ENCODE measurements around the gene CEP350.
A peak's percentile ranks its signal among the peaks of the same experiment; 100 is the strongest.
"Not testable (repeated sequence)": the region's sequence is repeated elsewhere in the genome, so short reads cannot be mapped to it uniquely, and the experiment has no call there.

Gene CEP350

GRCh38 chr1:180133688-180134087 lies 179.1 kb downstream of the CEP350 start:
- not testable (repeated sequence) for DNase-seq

GRCh38 chr1:180135535-180135934 lies 180.9 kb downstream of the CEP350 start:
- DNase-seq = no peak

GRCh38 chr1:180136331-180136967 lies 181.8 kb downstream of the CEP350 start:
- no peak for DNase-seq

- DNase-seq = no peak
Observed at GRCh38 chr1:180136968-180137356, 182.4 kb downstream of the CEP350 start.

- DNase-seq = no peak
Observed at GRCh38 chr1:180137776-180138175, 183.2 kb downstream of the CEP350 start.

- no peak for DNase-seq
Observed at GRCh38 chr1:180141381-180141934, 186.8 kb downstream of the CEP350 start.

- DNase-seq = no peak
Observed at GRCh38 chr1:180143359-180143758, 188.7 kb downstream of the CEP350 start.

- DNase-seq = no peak
Observed at GRCh38 chr1:180144659-180145357, 190.2 kb downstream of the CEP350 start.

- no peak for DNase-seq
Observed at GRCh38 chr1:180145446-180145845, 190.8 kb downstream of the CEP350 start.

- DNase-seq = no peak
Observed at GRCh38 chr1:180150982-180151381, 196.4 kb downstream of the CEP350 start.

GRCh38 chr1:180151508-180151907 lies 196.9 kb downstream of the CEP350 start:
- DNase-seq = peak; percentile 71

GRCh38 chr1:180152588-180152987 lies 198.0 kb downstream of the CEP350 start:
- DNase-seq = no peak

- DNase-seq = no peak
Observed at GRCh38 chr1:180153032-180153431, 198.4 kb downstream of the CEP350 start.

- DNase-seq = no peak
Observed at GRCh38 chr1:180154003-180154324, 199.4 kb downstream of the CEP350 start.

GRCh38 chr1:180154325-180155181 lies 199.9 kb downstream of the CEP350 start, which contains the start of gene QSOX1:
TSS of gene QSOX1 (plus strand) at chr1:180154869. CDS start at chr1:180154908, 39 bp downstream.
- DNase-seq = peak; percentile 83

GRCh38 chr1:180155182-180155682 lies 200.6 kb downstream of the CEP350 start:
- peak; percentile 41 for DNase-seq

- DNase-seq = no peak
Observed at GRCh38 chr1:180156201-180156600, 201.6 kb downstream of the CEP350 start.

- DNase-seq = no peak
Observed at GRCh38 chr1:180156631-180157091, 202.1 kb downstream of the CEP350 start.

- DNase-seq = no peak
Observed at GRCh38 chr1:180157108-180157507, 202.5 kb downstream of the CEP350 start.

- DNase-seq = no peak
Observed at GRCh38 chr1:180157576-180158057, 203.0 kb downstream of the CEP350 start.

GRCh38 chr1:180158149-180159147 lies 203.8 kb downstream of the CEP350 start:
- no peak for DNase-seq

GRCh38 chr1:180160357-180160756 lies 205.7 kb downstream of the CEP350 start:
- no peak for DNase-seq
